Measurements from ENCODE around the gene PAX5. TPM values are rescaled to one million over a fixed set of nuclear protein-coding genes. Genes with fewer than 3 reads are reported as not detected.

The PAX5 gene
- total RNA-seq, 6 experiments from 2014 or later = not detected

GRCh38 chr9:36939655-36940499 is 94.2 kb downstream of the PAX5 start:
- no peak overlapping the region for H3K4me3 Mint-ChIP-seq
- H3K4me1 Mint-ChIP-seq (ENCODE audit: low read depth) = peaks cover 9% of the 10 kb centered on the region
- H3K27me3 Mint-ChIP-seq (ENCODE audit: insufficient read depth) = peaks cover 59% of the 10 kb centered on the region
- DNase-seq = no peak
- TF ChIP-seq CTCF (IDR thresholded peaks at IDR 0.05) = no peak
- H3K9me3 Mint-ChIP-seq = no peaks in the 10 kb centered on the region
- H3K36me3 Mint-ChIP-seq (ENCODE audit: low read depth) = no peaks in the 10 kb centered on the region
- H3K27ac Mint-ChIP-seq = no peak overlapping the region

- no peaks in the 10 kb centered on the region for H3K36me3 Mint-ChIP-seq (ENCODE audit: low read depth)
- peaks cover 9% of the 10 kb centered on the region for H3K4me1 Mint-ChIP-seq (ENCODE audit: low read depth)
- H3K4me3 Mint-ChIP-seq = no peak overlapping the region
- no peak overlapping the region for H3K27ac Mint-ChIP-seq
- peaks cover 60% of the 10 kb centered on the region for H3K27me3 Mint-ChIP-seq (ENCODE audit: insufficient read depth)
- H3K9me3 Mint-ChIP-seq = no peaks in the 10 kb centered on the region
- DNase-seq = no peak
- TF ChIP-seq CTCF (IDR thresholded peaks at IDR 0.05) = no peak
Measured at GRCh38 chr9:36939214-36939613, 94.9 kb downstream of the PAX5 start.

GRCh38 chr9:36938617-36939016 is 95.5 kb downstream of the PAX5 start:
- DNase-seq = no peak
- Mint-ChIP-seq H3K27me3 (ENCODE audit: insufficient read depth) (peaks cover 60% of the 10 kb centered on the region), H3K4me3 (no peak overlapping the region), H3K27ac (no peak overlapping the region), H3K36me3 (ENCODE audit: low read depth) (no peaks in the 10 kb centered on the region), H3K9me3 (no peaks in the 10 kb centered on the region), H3K4me1 (ENCODE audit: low read depth) (peaks cover 9% of the 10 kb centered on the region)
- TF ChIP-seq CTCF (IDR thresholded peaks at IDR 0.05) = no peak

GRCh38 chr9:36937951-36938350 is 96.1 kb downstream of the PAX5 start:
- no peak overlapping the region for H3K27ac Mint-ChIP-seq
- no peak for TF ChIP-seq CTCF (IDR thresholded peaks at IDR 0.05)
- H3K9me3 Mint-ChIP-seq = no peaks in the 10 kb centered on the region
- H3K4me1 Mint-ChIP-seq (ENCODE audit: low read depth) = peaks cover 9% of the 10 kb centered on the region
- H3K27me3 Mint-ChIP-seq (ENCODE audit: insufficient read depth) = peaks cover 60% of the 10 kb centered on the region
- H3K36me3 Mint-ChIP-seq (ENCODE audit: low read depth) = no peaks in the 10 kb centered on the region
- H3K4me3 Mint-ChIP-seq = no peak overlapping the region
- DNase-seq = no peak

- no peak for DNase-seq
- H3K36me3 Mint-ChIP-seq (ENCODE audit: low read depth) = no peaks in the 10 kb centered on the region
- peaks cover 54% of the 10 kb centered on the region for H3K27me3 Mint-ChIP-seq (ENCODE audit: insufficient read depth)
- no peak overlapping the region for H3K4me3 Mint-ChIP-seq
- H3K4me1 Mint-ChIP-seq (ENCODE audit: low read depth) = peaks cover 9% of the 10 kb centered on the region
- H3K27ac Mint-ChIP-seq = no peak overlapping the region
- H3K9me3 Mint-ChIP-seq = no peaks in the 10 kb centered on the region
- no peak for TF ChIP-seq CTCF (IDR thresholded peaks at IDR 0.05)
Measured at GRCh38 chr9:36937346-36937745, 96.7 kb downstream of the PAX5 start.

All from HFFc6 (cell line).